GM19025 (cell line): Measurements from ENCODE around the gene ENPP7.

Experiments
- ATAC-seq: cut with Tn5 transposase; IDR thresholded peaks from one replicate; pipeline ENCODE4 v1.9.1; 2021; ENCODE audit warnings: mild to moderate bottlenecking, low read depth, moderate library complexity; ENCODE audit not compliant: unreplicated experiment

ENPP7 gene, protein sequence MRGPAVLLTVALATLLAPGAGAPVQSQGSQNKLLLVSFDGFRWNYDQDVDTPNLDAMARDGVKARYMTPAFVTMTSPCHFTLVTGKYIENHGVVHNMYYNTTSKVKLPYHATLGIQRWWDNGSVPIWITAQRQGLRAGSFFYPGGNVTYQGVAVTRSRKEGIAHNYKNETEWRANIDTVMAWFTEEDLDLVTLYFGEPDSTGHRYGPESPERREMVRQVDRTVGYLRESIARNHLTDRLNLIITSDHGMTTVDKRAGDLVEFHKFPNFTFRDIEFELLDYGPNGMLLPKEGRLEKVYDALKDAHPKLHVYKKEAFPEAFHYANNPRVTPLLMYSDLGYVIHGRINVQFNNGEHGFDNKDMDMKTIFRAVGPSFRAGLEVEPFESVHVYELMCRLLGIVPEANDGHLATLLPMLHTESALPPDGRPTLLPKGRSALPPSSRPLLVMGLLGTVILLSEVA

DNA sequence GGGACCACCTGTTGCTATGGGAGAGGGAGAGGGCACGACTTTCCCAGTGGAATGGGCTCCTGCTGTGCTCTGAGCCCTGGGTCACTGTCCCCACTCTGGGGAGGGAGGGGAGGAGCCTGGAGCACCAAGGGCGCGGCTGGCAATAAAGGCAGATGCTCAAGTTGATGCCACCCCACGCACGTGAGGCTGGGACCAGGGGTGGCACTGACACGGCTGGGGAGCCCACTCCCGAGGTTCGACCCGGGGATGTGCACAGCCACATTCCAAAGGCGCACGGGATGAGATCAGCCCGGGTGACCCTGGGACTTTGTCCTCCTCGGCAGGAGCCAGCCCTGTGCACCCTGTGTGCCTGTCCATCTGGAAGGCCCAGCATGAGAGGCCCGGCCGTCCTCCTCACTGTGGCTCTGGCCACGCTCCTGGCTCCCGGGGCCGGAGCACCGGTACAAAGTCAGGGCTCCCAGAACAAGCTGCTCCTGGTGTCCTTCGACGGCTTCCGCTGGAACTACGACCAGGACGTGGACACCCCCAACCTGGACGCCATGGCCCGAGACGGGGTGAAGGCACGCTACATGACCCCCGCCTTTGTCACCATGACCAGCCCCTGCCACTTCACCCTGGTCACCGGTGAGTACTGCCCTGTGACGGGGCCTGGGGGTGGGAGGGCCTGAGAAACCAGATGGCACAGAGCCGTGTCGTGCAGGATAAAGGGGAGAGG, at the start of gene ENPP7:
Gene ENPP7 (plus strand): TSS at position 175 of the 715 bp plus-strand sequence. CDS start 197 bp downstream, at position 372.
- ATAC-seq = no peak

DNA sequence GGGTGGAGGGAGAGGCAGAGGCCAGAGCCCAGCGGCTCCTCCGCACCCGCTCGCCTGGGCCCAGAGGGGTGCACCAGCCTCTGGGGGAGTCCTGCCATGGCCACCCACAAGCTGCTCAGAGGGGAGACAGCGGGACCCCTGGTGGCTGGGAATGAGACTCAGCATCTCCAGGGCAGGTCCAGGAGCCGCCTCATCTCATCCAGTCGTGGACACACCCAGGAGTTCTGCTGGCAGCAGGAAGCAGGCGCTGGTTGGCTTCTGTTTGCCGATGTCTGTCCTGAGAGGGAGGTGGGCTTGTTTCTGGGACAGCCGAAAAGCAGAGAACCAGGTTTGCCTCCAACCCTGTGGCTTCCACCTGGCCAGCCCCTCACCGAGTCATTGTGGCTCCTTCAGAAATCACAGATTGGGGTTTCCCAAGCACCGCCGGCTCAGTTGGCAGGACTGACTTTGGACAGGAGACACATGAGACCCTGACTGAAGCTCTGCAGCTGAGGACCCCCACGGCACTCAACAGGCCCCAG, 49.6 kb upstream of the ENPP7 start:
- no peak for ATAC-seq

DNA sequence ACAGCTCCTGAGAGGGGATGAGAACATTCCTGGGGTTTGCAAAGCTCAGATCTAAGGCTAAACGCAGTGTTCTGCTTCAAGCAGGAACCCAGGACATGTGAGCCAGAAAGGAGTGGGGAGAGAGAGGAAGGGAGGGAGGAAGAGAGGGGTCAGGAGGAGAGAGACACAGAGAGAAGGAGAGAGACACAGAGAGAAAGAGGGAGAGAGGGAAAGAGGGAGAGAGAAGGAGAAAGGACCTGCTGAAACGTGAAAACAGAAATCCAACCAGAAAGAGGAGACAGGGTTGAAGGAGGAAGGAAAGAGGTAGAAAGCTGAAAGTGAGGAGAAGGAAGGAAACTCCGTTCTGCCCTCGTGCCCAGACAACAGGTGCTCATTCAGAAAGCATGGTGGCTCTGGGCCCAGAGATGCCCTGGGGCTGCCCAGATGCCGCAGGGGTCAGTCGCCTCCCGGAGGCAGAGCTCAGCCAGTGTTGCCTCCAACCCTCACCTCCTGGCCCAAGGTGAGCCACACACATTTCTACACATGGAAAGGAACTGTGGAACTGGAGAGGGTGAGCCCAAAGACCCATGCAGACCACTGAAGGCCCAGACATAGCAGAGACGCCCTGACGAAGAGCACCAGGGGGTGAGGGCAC, 49.0 kb upstream of the ENPP7 start:
- ATAC-seq = no peak

DNA sequence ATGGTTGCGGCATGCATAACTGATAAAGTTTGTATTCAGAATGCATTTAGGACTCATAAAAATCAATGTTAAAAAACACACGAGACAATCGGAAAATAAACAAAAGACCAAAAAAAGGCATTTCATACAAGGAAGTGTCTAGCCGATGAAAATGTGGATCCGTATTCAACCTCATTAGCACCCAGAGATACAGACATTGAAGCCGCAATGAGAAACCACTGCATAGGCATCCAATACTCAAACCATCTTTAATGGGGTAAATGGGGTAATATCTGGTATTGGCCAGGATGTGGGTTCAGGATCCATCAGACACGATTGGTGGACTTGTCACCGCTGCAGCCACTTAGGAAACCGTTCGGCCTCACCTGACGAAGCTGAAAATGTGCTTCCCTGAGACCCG, 47.4 kb upstream of the ENPP7 start:
- no peak for ATAC-seq

DNA sequence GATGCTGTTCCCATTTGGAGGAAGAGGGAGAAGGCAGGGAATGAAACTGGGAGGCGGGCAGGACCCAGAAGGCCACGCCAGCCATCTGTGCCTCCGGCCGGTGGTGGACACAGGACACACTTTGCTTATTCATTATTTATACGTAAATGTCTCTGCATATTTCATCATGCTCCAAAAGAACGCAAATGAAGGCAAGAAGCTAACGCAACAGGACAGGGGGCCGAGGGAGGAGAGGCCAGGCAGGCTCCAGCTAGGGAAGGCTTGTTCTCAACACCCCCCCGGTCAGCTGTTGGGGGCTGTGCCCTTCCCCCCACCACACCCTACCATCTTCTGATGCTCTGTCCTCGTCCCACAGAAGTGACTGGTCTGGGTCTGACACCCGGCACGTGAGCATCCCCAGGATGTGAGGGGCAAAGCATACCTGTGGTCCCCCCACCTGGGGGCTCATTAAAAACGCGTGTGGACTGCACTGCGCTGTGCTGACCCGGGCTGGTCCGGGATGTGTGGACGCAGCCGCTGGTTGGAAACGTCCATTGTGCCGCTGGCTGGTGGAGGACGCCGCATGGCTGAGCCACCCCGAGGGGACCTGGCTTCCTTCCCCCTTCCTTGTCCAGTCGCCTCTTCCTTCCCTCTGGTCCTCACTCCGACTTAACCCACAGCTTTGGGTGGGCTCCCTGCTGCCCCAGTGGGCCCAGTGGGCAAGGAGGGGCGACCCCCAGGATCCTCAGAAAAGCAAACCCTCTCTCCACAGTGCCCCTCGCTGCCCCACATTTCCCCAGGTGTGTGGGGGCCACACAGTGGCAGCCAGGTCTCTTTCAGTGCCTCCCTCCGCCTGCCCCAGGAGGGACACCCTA, 46.4 kb upstream of the ENPP7 start:
- no peak for ATAC-seq

DNA sequence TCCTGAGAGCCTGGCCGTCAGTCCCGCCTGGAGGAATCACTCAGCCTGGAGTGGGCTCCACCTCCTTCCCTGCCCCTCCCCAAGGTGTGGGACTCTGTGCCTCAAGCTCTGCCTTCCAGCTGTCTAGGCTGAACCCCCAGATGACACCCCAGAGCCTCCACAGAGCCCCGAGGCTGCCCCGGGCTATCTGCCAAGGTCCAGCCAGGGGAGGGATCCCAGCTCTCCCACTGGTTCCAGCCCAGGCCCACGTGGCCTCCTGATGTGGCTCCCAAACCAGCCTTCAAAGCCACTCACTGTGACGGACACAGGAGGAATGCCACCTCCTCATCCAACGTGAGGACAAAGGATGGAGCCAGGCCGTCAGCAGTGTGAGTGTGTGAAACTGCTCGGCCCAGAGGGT, 45.6 kb upstream of the ENPP7 start:
- no peak for ATAC-seq

DNA sequence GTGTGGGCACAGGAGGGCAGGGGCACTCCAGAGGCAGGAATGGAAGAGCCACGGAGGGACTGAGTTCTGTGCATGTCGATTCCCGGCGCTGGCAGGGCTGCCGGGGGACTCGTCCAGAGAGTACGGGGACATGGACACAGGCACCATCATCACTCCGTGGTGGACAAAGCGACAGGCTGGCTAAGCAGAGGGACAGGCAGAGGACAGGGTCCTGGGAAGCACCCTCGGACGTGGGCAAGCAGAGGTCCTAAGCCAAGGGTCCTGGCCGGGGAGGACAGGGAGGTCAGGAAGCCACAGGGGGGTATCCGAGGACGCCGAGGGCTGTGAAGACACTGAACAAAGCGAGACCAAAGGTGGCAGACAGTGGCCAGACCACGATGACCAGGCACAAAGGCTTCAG, 44.3 kb upstream of the ENPP7 start:
- no peak for ATAC-seq

DNA sequence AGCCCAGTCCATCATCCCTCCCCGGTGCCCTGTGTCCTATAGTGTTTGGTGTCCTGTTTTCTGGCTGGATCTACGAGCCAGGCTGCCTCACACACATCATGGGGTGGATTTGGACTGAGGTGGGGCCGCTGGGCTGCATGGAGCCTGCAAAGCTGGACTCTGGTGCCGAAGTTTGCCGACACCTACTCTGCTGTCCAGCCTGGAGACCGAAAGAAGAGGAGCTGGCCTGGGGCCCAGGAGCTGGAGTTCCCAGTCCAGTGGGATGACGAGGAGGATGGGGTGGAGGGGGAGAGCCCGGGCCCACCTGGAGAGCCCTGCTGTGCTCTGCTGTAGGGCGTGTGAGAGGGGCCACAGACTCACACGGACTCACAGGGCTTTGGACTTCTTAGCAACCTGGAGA, 40.3 kb upstream of the ENPP7 start:
- no peak for ATAC-seq

DNA sequence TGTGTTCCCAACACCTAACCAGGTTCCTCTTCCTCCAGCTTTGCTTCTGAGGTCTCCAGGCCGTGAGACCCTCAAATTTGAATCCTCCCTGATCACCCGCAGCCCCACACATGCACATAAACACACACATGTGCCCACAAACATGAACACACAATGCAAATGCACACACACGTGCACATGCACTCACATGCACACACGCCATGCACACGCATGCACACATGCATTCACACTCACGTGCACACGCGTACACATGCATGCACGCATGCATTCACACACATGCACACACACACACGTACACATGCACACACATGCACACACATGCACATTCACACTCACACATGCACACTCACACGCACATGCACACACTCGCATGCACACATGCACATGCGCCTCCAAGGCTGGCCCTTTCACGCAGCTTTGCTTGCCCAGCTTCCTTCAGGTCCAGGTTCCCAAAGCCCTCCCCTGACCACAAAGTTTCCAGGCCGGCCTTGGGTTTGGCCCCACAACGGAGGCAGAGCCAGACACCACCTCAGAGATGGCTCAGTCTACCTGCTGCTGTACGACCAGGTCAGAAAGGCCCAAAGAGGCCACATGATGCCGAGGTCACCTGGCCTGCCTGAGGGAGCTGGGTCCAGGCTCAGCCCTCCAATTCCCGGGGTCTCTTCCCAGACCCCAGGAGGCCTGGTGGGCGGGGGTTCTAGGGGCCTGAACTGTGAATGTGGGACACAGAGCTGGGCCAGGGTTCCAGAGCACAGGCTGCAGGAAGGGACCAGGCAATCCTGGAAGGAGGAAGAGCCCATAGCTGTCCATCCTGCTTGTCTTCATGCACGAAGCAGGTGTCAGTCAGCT, 39.5 kb upstream of the ENPP7 start:
- ATAC-seq = no peak

DNA sequence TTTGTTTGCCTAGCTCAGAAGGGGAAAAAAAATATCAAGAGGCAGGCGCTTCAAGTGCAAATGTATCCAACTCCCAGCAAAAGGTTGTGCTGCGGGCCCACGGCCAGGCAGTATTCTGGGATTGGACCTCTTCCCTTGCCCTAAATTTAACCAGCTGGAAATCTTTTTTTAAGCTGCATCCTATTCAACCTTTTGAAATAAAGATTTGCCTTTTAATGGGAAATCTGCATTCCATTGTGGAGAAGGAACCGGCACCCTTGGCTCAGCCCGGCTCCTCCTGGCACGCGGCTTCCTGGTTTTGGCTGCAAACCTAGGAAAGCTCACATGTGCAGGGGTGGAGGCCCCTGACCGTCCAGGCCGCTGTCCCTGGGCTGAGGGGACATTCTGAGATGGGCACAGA, 38.8 kb upstream of the ENPP7 start:
- ATAC-seq = no peak

DNA sequence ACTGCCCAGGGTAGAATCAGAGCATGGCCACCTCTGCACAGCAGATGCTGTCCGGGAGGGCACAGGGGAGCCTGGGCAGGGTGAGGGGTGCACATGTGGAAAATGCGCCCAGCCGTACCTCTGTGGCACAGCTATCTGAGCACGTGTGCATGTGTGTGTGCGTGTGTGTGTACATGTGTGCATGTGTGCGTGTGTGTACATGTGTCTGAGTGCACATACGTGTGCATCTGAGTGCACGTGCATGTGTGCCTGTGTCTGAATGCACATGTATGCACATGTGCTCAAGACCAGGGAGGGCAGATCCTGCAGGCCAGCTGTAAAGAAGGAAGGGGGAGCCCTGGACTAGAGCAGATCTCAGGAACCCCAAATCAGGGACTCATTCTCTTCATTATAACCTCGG, 37.3 kb upstream of the ENPP7 start:
- no peak for ATAC-seq

DNA sequence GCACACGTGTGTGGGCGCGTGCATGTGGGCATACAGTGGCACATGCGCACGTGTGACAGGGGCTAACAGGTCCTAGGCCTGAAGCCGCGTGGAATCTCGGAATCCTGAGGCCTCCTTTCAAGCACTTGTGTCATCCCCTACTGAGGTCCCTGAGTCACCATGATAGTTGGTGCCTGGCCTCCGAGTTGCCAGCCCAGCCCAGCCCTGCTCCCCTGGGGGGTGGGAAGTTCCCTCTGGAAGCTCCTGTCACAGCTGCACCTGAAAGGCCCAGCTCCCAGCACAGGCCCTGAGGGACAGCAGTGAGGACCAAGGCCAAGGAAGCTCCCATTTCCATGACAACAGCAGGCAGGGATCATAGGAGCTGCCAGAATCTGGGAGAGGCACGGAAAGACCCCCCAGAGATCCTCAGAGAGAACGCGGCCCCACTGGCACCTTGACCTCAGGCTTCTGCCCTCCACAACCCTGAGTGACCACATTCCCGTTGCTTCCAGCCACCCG, 35.4 kb upstream of the ENPP7 start:
- no peak for ATAC-seq

DNA sequence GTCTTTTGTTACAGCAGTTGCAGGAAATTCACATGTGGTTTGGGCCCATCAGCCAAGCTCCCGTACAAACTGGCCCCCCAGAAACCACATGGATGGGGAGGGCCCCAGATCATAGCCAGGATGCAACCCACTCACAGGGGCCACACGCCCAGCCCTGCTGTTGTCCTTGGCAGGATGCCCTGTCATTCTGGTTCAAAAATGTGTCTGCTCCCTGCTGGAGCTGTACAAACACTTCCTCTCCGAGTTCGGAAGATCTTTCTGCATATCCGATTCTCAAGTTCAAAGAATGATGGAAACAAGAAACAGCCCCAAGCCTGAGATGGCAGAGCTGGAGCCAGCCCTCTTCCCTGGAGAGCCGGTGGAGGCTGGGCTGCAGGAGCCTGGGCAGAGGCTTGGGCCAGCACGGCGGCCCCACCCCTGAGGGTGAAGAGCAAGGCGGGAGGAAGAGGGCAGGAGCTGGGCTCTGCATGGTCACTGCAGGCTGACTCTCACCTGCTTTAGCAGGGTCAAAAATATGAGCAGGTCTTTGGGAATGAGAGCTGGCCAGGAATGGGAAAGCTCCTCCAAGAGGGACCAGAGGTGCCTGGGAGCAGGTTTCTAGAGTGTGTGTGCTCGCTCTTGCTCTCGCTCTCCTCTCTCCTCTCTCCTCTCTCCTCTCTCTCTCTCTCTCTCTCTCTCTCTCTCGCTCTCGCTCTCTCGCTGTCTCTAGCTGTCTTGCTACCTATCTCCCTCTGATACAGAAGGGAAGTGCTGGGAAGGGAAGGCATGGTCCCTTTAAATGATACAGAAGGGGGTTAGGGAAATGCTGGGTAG, 34.7 kb upstream of the ENPP7 start:
- no peak for ATAC-seq

DNA sequence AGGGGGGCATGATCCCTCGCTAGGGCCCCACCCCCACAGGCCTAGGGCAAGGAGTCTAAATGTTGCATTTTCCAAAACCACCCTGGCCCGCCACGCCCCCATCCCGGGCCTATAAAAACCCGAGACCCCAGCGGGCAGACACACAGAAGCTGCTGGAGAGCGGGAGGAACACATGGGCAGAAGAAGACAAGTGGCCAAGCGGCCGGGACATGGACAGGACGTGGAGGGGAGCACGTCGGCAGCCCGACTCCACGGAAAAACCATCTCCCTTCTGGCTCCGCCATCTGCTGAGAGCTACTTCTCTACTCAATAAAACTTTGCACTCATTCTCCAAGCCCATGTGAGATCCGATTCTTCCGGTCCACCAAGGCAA, 34.1 kb upstream of the ENPP7 start:
- no peak for ATAC-seq

DNA sequence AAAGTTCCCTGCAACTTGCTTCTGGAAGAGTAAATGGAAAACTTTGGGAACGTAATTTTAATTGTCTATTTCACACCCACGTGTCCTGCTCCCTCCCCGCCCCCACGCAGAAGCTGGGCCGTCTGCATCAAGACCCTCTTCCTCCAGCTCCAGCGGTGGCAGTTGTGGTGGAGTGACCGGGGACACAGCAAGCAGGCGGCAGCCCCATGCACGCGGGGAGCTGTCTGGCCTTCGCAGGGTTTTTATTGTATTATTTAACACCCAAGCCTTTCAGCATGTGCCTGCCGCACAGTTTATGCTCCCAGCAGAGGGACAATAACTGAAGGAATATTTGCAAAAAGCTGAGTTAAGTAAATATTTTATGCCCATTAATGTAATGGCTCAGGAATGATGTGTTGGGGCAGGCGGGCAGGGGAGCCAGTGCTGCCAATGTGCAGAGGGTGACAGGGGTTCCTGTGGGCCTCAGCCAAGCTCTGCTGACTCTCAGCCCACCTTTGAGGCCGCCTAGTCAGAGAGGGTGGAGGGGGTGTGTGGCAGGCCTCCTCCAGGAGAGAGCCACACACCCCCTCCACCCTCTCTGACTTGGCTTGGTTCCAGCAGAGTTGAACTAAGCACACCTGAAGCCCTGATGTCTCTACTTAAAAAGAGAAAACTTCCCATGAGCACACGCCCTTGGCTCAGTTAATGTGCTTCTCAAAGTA, 32.4 kb upstream of the ENPP7 start:
- no peak for ATAC-seq

DNA sequence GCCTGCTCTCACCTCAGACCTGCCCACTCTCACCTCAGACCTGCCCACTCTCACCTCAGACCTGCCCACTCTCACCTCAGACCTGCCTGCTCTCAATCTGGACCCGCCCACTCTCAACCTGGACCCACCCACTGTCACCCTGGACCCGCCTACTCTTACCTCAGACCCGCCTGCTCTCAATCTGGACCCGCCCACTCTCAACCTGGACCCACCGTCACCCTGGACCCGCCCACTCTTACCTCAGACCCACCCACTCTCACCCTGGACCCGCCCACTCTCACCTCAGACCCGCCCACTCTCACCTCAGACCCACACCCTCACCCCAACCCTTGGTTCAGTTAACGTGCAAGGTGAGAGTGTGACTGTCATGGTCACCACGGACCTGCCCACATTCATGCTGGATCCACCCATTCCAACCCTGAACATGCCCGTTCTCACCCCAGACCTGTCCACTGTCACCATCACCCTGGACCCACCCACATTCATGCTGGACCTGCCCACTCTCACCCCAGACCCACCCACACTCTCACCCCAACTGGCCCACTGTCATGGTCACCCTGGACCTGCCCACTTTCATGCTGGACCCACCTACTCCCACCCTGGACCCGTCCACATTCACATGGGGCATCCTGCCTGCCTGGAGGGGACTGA, 31.2 kb upstream of the ENPP7 start:
- no peak for ATAC-seq

DNA sequence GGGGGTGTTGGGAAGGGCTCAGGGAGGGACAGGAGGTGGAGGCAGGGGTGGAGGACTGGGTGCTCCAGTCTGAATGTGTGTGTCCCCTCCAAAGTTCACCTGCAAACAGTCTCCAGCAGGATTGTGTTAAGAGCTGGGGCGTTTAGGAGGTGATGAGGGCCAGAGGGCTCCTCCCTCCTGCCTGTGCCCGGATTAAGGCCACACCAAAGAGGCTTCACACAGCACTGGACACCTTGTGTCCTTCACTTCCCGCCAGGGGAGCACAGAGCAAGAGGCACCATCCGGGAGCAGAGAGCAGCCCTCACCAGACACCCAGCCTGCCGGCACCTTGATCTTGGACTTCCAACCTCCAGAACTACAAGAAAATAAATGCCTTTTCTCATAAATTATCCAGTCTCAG, 30.2 kb upstream of the ENPP7 start:
- ATAC-seq = no peak
